Amygdala (tissue), 56 donors: ENCODE measurements around the gene LCLAT1.
A peak's percentile ranks its signal among the peaks of the same experiment; 100 is the strongest.
"Not testable (repeated sequence)": the region's sequence is repeated elsewhere in the genome, so short reads cannot be mapped to it uniquely, and the experiment has no call there.

Source experiments
- DNase-seq, 56 donors: peaks; one replicate each; lab custom pipeline; 2025; lab: John Stamatoyannopoulos, UW

LCLAT1 gene

GRCh38 chr2:30569946-30570345 lies 122.9 kb downstream of the LCLAT1 start:
- DNase-seq, result no peak

DNA sequence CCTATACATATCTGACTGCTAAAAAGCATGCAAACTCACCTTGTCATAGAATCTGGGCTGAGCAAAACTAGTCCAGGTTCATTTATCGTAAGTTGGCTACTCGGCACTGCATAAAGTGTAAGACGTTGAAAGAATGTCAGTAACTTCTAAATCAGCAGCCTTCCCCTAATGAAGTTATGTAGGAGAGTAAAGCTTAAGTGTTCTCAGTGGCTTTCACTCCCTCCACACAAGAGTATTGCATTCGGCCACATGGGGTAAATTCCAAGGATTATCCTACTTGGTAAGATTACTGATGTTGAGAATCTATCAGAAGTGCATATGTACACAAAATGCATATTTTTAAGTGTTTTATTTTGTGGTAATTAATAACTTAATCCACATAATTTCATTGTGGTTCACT lies 130.1 kb downstream of the LCLAT1 start:
- no peak for DNase-seq

GRCh38 chr2:30580391-30580790 lies 133.3 kb downstream of the LCLAT1 start:
- DNase-seq, result no peak

DNA sequence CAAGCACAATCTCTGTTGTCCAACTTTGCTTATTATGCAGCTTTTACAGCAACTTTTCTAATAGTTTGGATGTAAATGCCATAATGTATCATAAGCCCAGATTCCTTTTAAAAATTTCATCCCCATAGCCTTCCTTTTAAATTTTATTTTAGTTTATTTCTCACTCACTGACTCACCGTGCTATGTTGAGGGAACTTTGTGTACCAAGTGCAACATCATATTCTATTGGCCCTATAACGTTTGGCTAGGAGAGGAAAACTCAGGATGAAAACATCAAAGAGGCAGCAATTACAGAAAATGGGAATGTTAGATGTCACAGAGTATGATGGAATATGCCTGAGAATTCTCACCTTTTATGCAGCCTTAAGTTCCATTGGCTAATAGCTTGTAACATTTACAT lies 135.5 kb downstream of the LCLAT1 start:
- DNase-seq, result no peak

DNA sequence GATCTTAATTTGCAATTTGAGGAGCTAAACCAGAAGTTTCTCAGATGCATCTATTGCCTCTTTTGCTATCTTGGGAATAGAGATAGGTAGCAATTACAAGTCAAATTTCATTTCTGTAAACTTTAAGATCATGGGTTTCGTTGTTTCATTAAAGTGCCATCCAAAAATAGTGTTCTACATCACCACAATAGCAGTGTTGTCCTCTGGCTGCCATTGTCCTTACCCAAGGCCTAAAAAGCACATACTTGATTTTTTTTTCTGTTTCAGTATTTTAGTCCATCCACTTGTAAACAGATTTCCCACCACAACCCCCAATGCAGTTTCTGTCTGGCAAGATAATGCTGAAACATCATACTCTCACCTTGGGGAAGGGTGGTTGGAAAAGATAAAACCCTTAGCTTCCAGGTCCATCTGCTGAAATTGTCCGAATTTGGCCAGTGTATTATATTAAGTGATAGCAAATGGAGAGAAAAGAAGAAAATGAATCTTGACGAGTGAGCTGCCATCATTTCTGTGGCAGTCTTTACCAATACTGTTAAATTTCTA lies 136.2 kb downstream of the LCLAT1 start:
- no peak for DNase-seq

DNA sequence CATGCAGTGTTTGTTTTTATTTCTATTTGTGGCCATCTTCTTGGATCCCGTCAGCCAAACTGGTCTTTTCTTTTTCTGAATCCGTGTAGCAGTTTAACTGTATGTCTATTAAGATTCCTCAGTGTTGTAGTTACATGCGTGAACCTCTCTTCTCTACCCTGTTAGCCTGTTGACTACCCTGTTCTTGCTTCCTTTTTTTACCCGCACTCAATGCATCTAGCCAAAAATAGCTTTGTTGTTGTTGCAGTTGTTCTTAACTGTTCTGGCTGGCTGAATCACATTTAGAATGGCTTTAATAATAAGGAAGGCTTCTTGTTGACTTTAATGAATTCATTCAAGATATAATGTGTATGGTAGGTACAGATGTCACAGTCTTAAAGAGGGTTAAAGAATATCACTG lies 137.1 kb downstream of the LCLAT1 start:
- peak in 1 of 56 donors; percentile 2 for DNase-seq

DNA sequence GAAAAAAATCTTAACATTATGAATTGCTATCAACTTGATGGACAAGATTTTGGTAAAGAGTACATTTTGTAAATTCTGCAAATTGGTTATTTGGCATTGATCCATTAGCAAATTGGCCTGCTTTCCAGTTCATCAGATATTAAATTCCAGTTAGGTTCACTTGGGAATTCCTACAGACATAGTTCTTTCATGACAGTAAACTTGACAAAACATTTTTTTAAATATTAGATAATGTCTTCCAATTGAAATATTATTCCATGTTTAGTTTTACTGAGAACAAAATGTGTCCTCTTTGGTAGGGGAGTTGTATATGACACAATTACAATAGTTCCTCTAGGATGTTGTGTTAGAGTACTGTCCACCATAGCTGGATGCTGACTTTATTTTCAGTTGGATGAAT lies 141.9 kb downstream of the LCLAT1 start:
- no peak for DNase-seq

- DNase-seq, result no peak
These were observed 143.4 kb downstream of the LCLAT1 start for GRCh38 chr2:30590407-30590806.

- no peak for DNase-seq
These were observed 144.1 kb downstream of the LCLAT1 start for GRCh38 chr2:30591186-30591585.

GRCh38 chr2:30601375-30601774 lies 154.3 kb downstream of the LCLAT1 start:
- DNase-seq, result no peak

- DNase-seq, result no peak
These were observed 158.2 kb downstream of the LCLAT1 start for GRCh38 chr2:30605197-30605596.

DNA sequence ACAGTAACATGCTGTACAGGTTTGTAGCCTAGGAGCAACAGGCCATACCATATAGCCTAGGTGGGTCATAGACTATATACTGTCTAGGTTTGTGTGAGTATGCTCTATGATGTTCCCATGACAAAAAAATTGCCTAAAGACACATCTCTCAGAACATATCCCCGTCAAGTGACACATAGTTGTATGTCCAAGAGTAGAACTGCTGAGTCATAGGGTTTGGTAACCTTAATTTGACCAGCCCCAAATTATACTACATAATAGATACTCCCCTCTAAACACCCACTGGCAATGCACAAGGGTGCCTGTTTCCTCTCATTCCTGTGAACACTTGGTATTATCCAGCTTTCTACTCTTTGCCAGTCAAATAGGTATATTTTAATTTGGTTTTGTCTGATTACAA lies 161.6 kb downstream of the LCLAT1 start:
- no peak for DNase-seq

- DNase-seq, result peak in 1 of 56 donors; percentile 1
These were observed 164.5 kb downstream of the LCLAT1 start for GRCh38 chr2:30611583-30611982.

DNA sequence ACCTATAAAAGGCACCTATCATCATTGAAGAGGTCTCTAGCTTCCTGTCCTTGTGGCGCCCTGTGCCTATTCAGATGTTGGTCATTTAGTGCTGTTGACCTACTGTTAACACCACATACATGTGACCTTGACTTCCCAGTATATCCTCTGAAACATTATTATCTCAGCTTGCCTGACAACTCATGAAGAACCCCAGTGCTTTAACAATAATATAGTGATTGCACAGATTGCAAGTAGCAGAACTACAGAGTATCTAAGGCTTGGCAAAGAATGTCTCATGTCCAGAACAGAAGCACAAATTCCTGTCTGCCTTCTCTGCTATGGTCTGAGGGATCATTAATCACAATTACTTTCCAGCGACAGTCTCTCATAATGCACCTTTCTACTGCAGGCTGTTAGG lies 165.3 kb downstream of the LCLAT1 start:
- no peak for DNase-seq

DNA sequence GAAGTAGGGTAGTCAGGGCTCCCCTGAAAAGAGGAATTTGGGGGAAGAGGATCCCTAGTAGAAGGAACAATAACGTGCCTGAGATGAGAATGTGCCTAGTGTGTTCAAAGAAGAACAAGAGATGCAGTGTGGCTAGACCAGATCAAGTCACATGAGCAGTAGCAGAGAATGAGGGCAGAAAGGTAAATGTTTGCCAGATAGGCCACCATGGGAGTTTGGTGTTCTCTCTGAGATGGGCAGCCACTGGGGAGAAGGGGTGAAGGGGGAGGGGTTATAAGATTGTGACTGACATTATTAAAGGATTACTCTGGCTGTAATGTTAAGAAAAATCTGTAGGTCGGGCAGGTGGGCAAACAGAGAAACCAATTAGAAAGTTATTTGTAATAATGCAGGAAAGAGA lies 166.0 kb downstream of the LCLAT1 start:
- DNase-seq, result no peak

DNA sequence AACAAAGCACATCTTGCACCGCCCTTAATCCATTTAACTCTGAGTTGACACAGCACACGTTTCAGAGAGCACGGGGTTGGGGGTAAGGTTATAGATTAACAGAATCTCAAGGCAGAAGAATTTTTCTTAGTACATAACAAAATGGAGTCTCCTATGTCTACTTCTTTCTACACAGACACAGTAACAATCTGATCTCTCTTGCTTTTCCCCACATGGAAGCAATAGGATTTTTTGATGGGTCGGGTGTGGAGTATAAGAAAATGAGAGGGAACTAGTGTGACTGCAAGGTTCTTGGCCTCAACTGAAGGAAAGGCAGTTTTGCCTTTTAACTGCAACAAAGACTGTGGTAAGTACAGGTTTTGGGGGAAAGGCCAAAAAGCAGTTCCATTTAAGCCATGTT lies 167.2 kb downstream of the LCLAT1 start:
- DNase-seq, result not testable (repeated sequence)

DNA sequence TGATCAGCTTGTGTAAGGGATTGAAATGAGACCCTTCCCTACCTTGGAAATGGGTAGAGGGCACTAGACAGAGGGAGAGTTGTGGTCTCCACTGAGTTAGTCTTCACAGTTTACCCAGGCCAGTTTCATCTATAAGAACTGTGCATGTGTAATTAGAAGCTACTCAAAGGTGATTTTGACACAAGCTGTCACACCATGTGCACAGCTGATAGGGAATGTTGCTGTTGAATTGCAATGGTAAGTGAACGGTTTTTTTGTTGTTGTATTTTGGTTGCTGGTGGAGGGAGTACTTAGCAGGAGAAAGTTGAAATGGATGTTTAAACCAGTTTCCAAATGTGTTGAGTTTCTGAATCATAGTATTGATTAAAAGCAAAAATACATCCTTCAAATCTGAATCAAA lies 168.9 kb downstream of the LCLAT1 start:
- no peak for DNase-seq

- DNase-seq, result no peak
These were observed 173.1 kb downstream of the LCLAT1 start for GRCh38 chr2:30620102-30620501.

GRCh38 chr2:30621836-30622235 lies 174.8 kb downstream of the LCLAT1 start:
- DNase-seq, result no peak

GRCh38 chr2:30622452-30622851 lies 175.4 kb downstream of the LCLAT1 start:
- no peak for DNase-seq

- no peak for DNase-seq
These were observed 178.2 kb downstream of the LCLAT1 start for GRCh38 chr2:30625276-30625675.

GRCh38 chr2:30625701-30626100 lies 178.7 kb downstream of the LCLAT1 start:
- DNase-seq, result no peak

GRCh38 chr2:30626397-30626796 lies 179.4 kb downstream of the LCLAT1 start:
- DNase-seq, result no peak
